IMR-90 (cell line): ENCODE results near the gene LDLRAD1. TPM values are rescaled to one million over a fixed set of nuclear protein-coding genes. Genes with fewer than 3 reads are reported as not detected.
A peak's percentile ranks its signal among the peaks of the same experiment; 100 is the strongest.

Experiments used
- ATAC-seq: fragments of 200-7000 bp; cut with Tn5 transposase; 2 replicates; pipeline ENCODE4 v1.9.1; 2020; ENCODE audit warnings: low read depth, mild to moderate bottlenecking, moderate library complexity
- BruUV-seq: library from RNA; stranded (reverse); fragments of 400-500 nt; replicated peaks from 2 replicates; lab custom pipeline; 2021; lab: Mats Ljungman, UMichigan
- CTCF ChIA-PET: fragments of 300-600 bp; formaldehyde crosslinking; extraction: SDS; loops from one replicate; lab custom pipeline; 2021; ENCODE audit warnings: antibody characterized with exemption; lab: Yijun Ruan, JAX
- POLR2A ChIA-PET: fragments of 300-600 bp; sonication (Branson Sonifier 250); formaldehyde crosslinking; loops from one replicate; lab custom pipeline; 2022; ENCODE audit warnings: antibody characterized with exemption; ENCODE audit not compliant: unreplicated experiment; lab: Charles Lee
- DNase-seq: peaks from one replicate; pipeline ENCODE4 v3.0.0; 2013
- H2AFZ ChIP-seq: replicated peaks from 2 replicates; pipeline ENCODE3; 2013; ENCODE audit warnings: low read length, mild to moderate bottlenecking; ENCODE audit not compliant: poor library complexity
- H2AK5ac ChIP-seq: 2 replicates; pipeline ENCODE4 v1.6.1; 2013; ENCODE audit warnings: low read depth, low read length, inconsistent platforms
- H2AK9ac ChIP-seq: replicated peaks from 2 replicates; pipeline ENCODE3; 2013; ENCODE audit warnings: mild to moderate bottlenecking, low read depth, low read length, moderate library complexity; ENCODE audit not compliant: poor library complexity
- H2BK120ac ChIP-seq: 2 replicates; pipeline ENCODE4 v1.6.1; 2013; ENCODE audit warnings: low read depth, low read length, inconsistent platforms
- H2BK15ac ChIP-seq: 3 replicates; pipeline ENCODE4 v1.6.1; 2013; ENCODE audit warnings: low read depth, low read length, inconsistent platforms
- H2BK20ac ChIP-seq: 2 replicates; pipeline ENCODE4 v1.6.1; 2013; ENCODE audit warnings: low read depth, mild to moderate bottlenecking, inconsistent platforms, low read length, moderate library complexity
- H2BK5ac ChIP-seq: 2 replicates; pipeline ENCODE4 v1.6.1; 2013; ENCODE audit warnings: mild to moderate bottlenecking, low read depth, low read length, inconsistent platforms; ENCODE audit not compliant: poor library complexity, severe bottlenecking
- H3K14ac ChIP-seq: replicated peaks from 2 replicates; pipeline ENCODE4 v1.6.1; 2013; ENCODE audit warnings: low read depth, low read length, inconsistent platforms
- H3K18ac ChIP-seq: 2 replicates; pipeline ENCODE4 v1.6.1; 2013; ENCODE audit warnings: low read depth, low read length, control low read depth
- H3K23ac ChIP-seq: 2 replicates; pipeline ENCODE4 v1.6.1; 2013; ENCODE audit warnings: low read depth, low read length, inconsistent platforms
- H3K27ac ChIP-seq: 2 replicates; pipeline ENCODE4 v1.5.1; 2013; ENCODE audit warnings: mild to moderate bottlenecking, control low read depth, low read length; ENCODE audit not compliant: insufficient read depth
- H3K27me3 ChIP-seq: 2 replicates; pipeline ENCODE4 v1.6.1; 2013; ENCODE audit warnings: low read length; ENCODE audit not compliant: control insufficient read depth, insufficient read depth
- H3K36me3 ChIP-seq: 2 replicates; pipeline ENCODE4 v1.6.1; 2013; ENCODE audit warnings: low read length, mixed read lengths; ENCODE audit not compliant: control insufficient read depth, insufficient read depth
- H3K4ac ChIP-seq: 2 replicates; pipeline ENCODE4 v1.6.1; 2013; ENCODE audit warnings: low read depth, low read length, inconsistent platforms
- H3K4me1 ChIP-seq: 2 replicates; pipeline ENCODE4 v1.6.1; 2013; ENCODE audit warnings: low read length, mixed read lengths; ENCODE audit not compliant: control insufficient read depth, insufficient read depth
- H3K4me2 ChIP-seq: 2 replicates; pipeline ENCODE4 v1.6.1; 2013; ENCODE audit warnings: low read depth, mild to moderate bottlenecking, control low read depth, low read length, moderate library complexity
- H3K4me3 ChIP-seq: 2 replicates; pipeline ENCODE4 v1.5.1; 2013; ENCODE audit warnings: low read depth, mild to moderate bottlenecking, control low read depth, low read length, moderate library complexity; ENCODE audit not compliant: insufficient read depth
- H3K56ac ChIP-seq: 2 replicates; pipeline ENCODE4 v1.6.1; 2013; ENCODE audit warnings: low read length, inconsistent platforms; ENCODE audit not compliant: insufficient read depth; ENCODE audit errors: extremely low read depth
- H3K79me1 ChIP-seq, 2 experiments: 2 replicates each; pipeline ENCODE4 v1.6.1; 2013; ENCODE audit warnings: low read length in 2 of 2, inconsistent platforms in 1 of 2, low read depth in 1 of 2
- H3K9ac ChIP-seq: 2 replicates; pipeline ENCODE4 v1.6.1; 2013; ENCODE audit warnings: low read depth, low read length, control low read depth
- H3K9me1 ChIP-seq: 2 replicates; pipeline ENCODE4 v1.6.1; 2013; ENCODE audit warnings: low read length, inconsistent platforms; ENCODE audit not compliant: insufficient read depth
- H3K9me3 ChIP-seq: 2 replicates; pipeline ENCODE4 v1.6.1; 2013; ENCODE audit warnings: low read length; ENCODE audit not compliant: control insufficient read depth, insufficient read depth
- H4K20me1 ChIP-seq: 2 replicates; pipeline ENCODE4 v1.6.1; 2013; ENCODE audit warnings: low read length, inconsistent platforms; ENCODE audit not compliant: insufficient read depth
- H4K5ac ChIP-seq: 2 replicates; pipeline ENCODE4 v1.6.1; 2013; ENCODE audit warnings: mild to moderate bottlenecking, low read depth, low read length, control low read depth
- H4K8ac ChIP-seq, 2 experiments: 2 replicates each; pipeline ENCODE4 v1.6.1; 2013; ENCODE audit warnings: low read depth in 2 of 2, low read length in 2 of 2, control low read depth in 1 of 2, inconsistent platforms in 1 of 2
- H4K91ac ChIP-seq: 2 replicates; pipeline ENCODE4 v1.6.1; 2013; ENCODE audit warnings: low read depth, low read length, inconsistent platforms; ENCODE audit not compliant: insufficient read depth
- BHLHE40 ChIP-seq: fragments of 150-350 bp; IDR thresholded peaks from 2 replicates; pipeline ENCODE4 v1.6.1; 2016; ENCODE audit warnings: mild to moderate bottlenecking, low read depth, low read length
- CEBPB ChIP-seq: IDR thresholded peaks from 2 replicates; pipeline ENCODE4 v1.6.1; 2012; ENCODE audit warnings: low read depth, low read length, improper control_type of control experiment
- CHD1 ChIP-seq: IDR thresholded peaks from 2 replicates; pipeline ENCODE4 v1.6.1; 2012; ENCODE audit warnings: low read depth, low read length, improper control_type of control experiment
- FOS ChIP-seq: fragments of 150-350 bp; IDR thresholded peaks from 2 replicates; pipeline ENCODE4 v1.6.1; 2016; ENCODE audit warnings: low read depth, low read length
- MAFK ChIP-seq: IDR thresholded peaks from 2 replicates; pipeline ENCODE4 v1.6.1; 2012; ENCODE audit warnings: low read depth, low read length, improper control_type of control experiment
- MXI1 ChIP-seq: IDR thresholded peaks from 2 replicates; pipeline ENCODE4 v1.6.1; 2012; ENCODE audit warnings: low read depth, mild to moderate bottlenecking, low read length, moderate library complexity, borderline replicate concordance
- NFE2L2 ChIP-seq: fragments of 150-350 bp; IDR thresholded peaks from 2 replicates; pipeline ENCODE4 v1.6.1; 2016; ENCODE audit warnings: low read depth, mild to moderate bottlenecking, low read length
- POLR2A ChIP-seq: IDR thresholded peaks from 2 replicates; pipeline ENCODE4 v1.6.1; 2012; ENCODE audit warnings: mild to moderate bottlenecking, low read depth, low read length
- RAD21 ChIP-seq: IDR thresholded peaks from 2 replicates; pipeline ENCODE4 v1.6.1; 2012; ENCODE audit warnings: low read length, improper control_type of control experiment
- RCOR1 ChIP-seq: IDR thresholded peaks from 2 replicates; pipeline ENCODE4 v1.6.1; 2012; ENCODE audit warnings: mild to moderate bottlenecking, low read length, improper control_type of control experiment; ENCODE audit not compliant: insufficient replicate concordance
- RFX5 ChIP-seq: IDR thresholded peaks from 2 replicates; pipeline ENCODE4 v1.8.0; 2012; ENCODE audit warnings: low read depth, mild to moderate bottlenecking, low read length, moderate library complexity
- SMC3 ChIP-seq: fragments of 150-350 bp; IDR thresholded peaks from 2 replicates; pipeline ENCODE4 v1.6.1; 2016; ENCODE audit warnings: low read depth, mild to moderate bottlenecking, antibody characterized with exemption, low read length, moderate library complexity
- WGBS, 2 experiments: methylation state at CpG; one replicate each; pipeline versions ENCODE4 v1.1.5 to v1.1.7; 2013; ENCODE audit warnings: missing lambda C conversion rate in 2 of 2; ENCODE audit not compliant: insufficient read length in 1 of 2; ENCODE audit errors: extremely low coverage in 2 of 2; 5-methylcytosine and 5-hydroxymethylcytosine counted together
- dilution Hi-C: fragments of 300-500 bp; cut with HindIII; formaldehyde crosslinking; loops from one replicate; pipeline ENCODE4 v1.14.3; 2018; ENCODE audit warnings: low sequenced_read_pairs; ENCODE audit not compliant: unreplicated experiment
- in situ Hi-C: fragments of 300-500 bp; cut with MboI; formaldehyde crosslinking; loops from 3 replicates; pipeline ENCODE4 v1.14.3; 2019; ENCODE audit warnings: low sequenced_read_pairs, inconsistent platforms, mixed read lengths
- intact Hi-C: fragments of 100-400 bp; cut with micrococcal nuclease; formaldehyde crosslinking; loops from 2 replicates; pipeline ENCODE4 v1.10.0; 2022
- polyA plus RNA-seq, 3 experiments: library from polyadenylated mRNA; depleted of rRNA; stranded (reverse); fragments of >200 nt; gene quantifications; 2 replicates each; pipeline ENCODE4 v1.2.3, GENCODE V29; 2012; ENCODE audit warnings: low replicate concordance in 1 of 3
- total RNA-seq: library from RNA; depleted of rRNA; stranded (reverse); fragments of >200 nt; gene quantifications from 2 replicates; pipeline ENCODE4 v1.2.3, GENCODE V29; 2012
- TF ChIP-seq, protein P1 (sequence below): conservative IDR thresholded peaks from 2 replicates; pipeline ENCODE4 v1.5.1; 2012; ENCODE audit warnings: mild to moderate bottlenecking, low read depth, low read length, improper control_type of control experiment
- TF ChIP-seq, protein P2 (sequence below): fragments of 150-350 bp; IDR thresholded peaks from 2 replicates; pipeline ENCODE4 v1.6.1; 2017; ENCODE audit warnings: mild to moderate bottlenecking, antibody characterized with exemption, low read length, low read depth
- TF ChIP-seq, protein P3 (sequence below): fragments of 150-350 bp; IDR thresholded peaks from 2 replicates; pipeline ENCODE4 v1.6.1; 2016; ENCODE audit warnings: low read depth, mild to moderate bottlenecking, low read length, moderate library complexity, borderline replicate concordance

The LDLRAD1 gene
- total and polyA plus RNA-seq, 2 of the 4 experiments (the other 2 are of a cell fraction): not detected

DNA sequence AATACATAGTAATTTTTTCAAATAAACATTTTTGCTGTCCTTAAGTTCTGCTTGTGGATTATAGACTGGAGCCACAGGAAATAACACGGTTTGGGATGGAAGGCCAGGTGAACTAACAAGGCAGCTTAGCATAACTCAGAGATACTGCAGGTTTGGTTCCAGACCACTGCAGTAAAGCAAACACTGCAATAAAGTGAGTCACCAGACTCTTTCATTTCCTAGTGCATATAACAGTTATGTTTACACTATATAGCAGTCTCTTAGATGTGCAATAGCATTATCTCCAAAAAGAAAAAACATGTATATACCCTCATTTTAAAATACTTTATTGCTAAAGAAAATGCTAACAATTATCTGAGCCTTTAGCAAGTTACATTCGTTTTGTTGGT, 49.9 kb downstream of the LDLRAD1 start:
- H3K27ac ChIP-seq: peak overlapping the region; percentile 36; the same call in 1 of the 2 replicates
- intact Hi-C loops (no loop called here), in situ Hi-C loops (no loop called here), dilution Hi-C loops (no loop called here)
- ATAC-seq: peak; percentile 78
- H4K20me1 ChIP-seq: peaks cover 7% of the 10 kb centered on the region
- H3K4ac ChIP-seq: 0 out of 2 replicates have a peak overlapping the region, but pooled peaks have one; percentile 24
- H3K56ac ChIP-seq: no peak overlapping the region
- H2BK15ac ChIP-seq: no peak overlapping the region
- no peaks in the 10 kb centered on the region for H3K9me3 ChIP-seq
- no peak overlapping the region for H4K91ac ChIP-seq
- no peak overlapping the region for H2BK120ac ChIP-seq
- peak overlapping the region; percentile 23; the same call in 1 of the 2 replicates for H2AK5ac ChIP-seq
- POLR2A ChIA-PET: no interaction called here
- H3K9me1 ChIP-seq: peaks cover 9% of the 10 kb centered on the region
- no peak overlapping the region for H3K9ac ChIP-seq
- H3K36me3 ChIP-seq: peaks cover 26% of the 10 kb centered on the region
- no CpG with 5 or more reads among the region's 2 CpGs for WGBS, 2 experiments
- BruUV-seq: no TSS peak
- no peak overlapping the region for H4K8ac ChIP-seq
- H2AK9ac ChIP-seq: no peak overlapping the region
- no peak overlapping the region for H4K5ac ChIP-seq
- CTCF ChIA-PET: no interaction called here
- H2AFZ ChIP-seq: no peak overlapping the region
- peaks cover 13% of the 10 kb centered on the region for H3K4me1 ChIP-seq
- DNase-seq: peak; percentile 72
- TF ChIP-seq MXI1 (no peak), BHLHE40 (0 out of 2 replicates have a peak, but pooled peaks have one; percentile 9), FOS (peak; percentile 54; the same call in 1 of the 2 replicates), MAFK (no peak), RFX5 (no peak), RCOR1 (no peak), CHD1 (no peak), SMC3 (no peak), POLR2A (no peak), RAD21 (no peak), NFE2L2 (no peak), CEBPB (peak; percentile 62; the same call in 1 of the 2 replicates)
- TF ChIP-seq, protein P1, sequence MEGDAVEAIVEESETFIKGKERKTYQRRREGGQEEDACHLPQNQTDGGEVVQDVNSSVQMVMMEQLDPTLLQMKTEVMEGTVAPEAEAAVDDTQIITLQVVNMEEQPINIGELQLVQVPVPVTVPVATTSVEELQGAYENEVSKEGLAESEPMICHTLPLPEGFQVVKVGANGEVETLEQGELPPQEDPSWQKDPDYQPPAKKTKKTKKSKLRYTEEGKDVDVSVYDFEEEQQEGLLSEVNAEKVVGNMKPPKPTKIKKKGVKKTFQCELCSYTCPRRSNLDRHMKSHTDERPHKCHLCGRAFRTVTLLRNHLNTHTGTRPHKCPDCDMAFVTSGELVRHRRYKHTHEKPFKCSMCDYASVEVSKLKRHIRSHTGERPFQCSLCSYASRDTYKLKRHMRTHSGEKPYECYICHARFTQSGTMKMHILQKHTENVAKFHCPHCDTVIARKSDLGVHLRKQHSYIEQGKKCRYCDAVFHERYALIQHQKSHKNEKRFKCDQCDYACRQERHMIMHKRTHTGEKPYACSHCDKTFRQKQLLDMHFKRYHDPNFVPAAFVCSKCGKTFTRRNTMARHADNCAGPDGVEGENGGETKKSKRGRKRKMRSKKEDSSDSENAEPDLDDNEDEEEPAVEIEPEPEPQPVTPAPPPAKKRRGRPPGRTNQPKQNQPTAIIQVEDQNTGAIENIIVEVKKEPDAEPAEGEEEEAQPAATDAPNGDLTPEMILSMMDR: no peak
- TF ChIP-seq, protein P2, sequence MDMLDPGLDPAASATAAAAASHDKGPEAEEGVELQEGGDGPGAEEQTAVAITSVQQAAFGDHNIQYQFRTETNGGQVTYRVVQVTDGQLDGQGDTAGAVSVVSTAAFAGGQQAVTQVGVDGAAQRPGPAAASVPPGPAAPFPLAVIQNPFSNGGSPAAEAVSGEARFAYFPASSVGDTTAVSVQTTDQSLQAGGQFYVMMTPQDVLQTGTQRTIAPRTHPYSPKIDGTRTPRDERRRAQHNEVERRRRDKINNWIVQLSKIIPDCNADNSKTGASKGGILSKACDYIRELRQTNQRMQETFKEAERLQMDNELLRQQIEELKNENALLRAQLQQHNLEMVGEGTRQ: no peak
- TF ChIP-seq, protein P3, sequence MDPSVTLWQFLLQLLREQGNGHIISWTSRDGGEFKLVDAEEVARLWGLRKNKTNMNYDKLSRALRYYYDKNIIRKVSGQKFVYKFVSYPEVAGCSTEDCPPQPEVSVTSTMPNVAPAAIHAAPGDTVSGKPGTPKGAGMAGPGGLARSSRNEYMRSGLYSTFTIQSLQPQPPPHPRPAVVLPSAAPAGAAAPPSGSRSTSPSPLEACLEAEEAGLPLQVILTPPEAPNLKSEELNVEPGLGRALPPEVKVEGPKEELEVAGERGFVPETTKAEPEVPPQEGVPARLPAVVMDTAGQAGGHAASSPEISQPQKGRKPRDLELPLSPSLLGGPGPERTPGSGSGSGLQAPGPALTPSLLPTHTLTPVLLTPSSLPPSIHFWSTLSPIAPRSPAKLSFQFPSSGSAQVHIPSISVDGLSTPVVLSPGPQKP: no peak
- no peak overlapping the region for H3K23ac ChIP-seq
- H2BK5ac ChIP-seq: no peak overlapping the region
- no peak overlapping the region for H3K14ac ChIP-seq
- H3K27me3 ChIP-seq: no peaks in the 10 kb centered on the region
- no peak overlapping the region for H3K4me3 ChIP-seq
- no peak overlapping the region for H2BK20ac ChIP-seq
- H3K79me1 ChIP-seq: peaks cover 4 to 9% of the 10 kb centered on the region in 2 experiments; a peak in 2 of 4 replicates
- H3K18ac ChIP-seq: no peak overlapping the region
- H3K4me2 ChIP-seq: peak overlapping the region; percentile 46
